ENCODE results near the gene NRXN3. TPM values are rescaled to one million over a fixed set of nuclear protein-coding genes. Genes with fewer than 3 reads are reported as not detected.
A peak's percentile ranks its signal among the peaks of the same experiment; 100 is the strongest.

NRXN3 gene
- total RNA-seq, 4 donors from 2014 or later = 0.19 to 1.4 (median 0.40) TPM

- DNase-seq (ENCODE audit: low spot score) = no peak
- TF ChIP-seq, protein P1, sequence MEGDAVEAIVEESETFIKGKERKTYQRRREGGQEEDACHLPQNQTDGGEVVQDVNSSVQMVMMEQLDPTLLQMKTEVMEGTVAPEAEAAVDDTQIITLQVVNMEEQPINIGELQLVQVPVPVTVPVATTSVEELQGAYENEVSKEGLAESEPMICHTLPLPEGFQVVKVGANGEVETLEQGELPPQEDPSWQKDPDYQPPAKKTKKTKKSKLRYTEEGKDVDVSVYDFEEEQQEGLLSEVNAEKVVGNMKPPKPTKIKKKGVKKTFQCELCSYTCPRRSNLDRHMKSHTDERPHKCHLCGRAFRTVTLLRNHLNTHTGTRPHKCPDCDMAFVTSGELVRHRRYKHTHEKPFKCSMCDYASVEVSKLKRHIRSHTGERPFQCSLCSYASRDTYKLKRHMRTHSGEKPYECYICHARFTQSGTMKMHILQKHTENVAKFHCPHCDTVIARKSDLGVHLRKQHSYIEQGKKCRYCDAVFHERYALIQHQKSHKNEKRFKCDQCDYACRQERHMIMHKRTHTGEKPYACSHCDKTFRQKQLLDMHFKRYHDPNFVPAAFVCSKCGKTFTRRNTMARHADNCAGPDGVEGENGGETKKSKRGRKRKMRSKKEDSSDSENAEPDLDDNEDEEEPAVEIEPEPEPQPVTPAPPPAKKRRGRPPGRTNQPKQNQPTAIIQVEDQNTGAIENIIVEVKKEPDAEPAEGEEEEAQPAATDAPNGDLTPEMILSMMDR (IDR thresholded peaks at IDR 0.05) = no peak
- peak; percentile 99 for ATAC-seq (ENCODE audit: low FRiP score)
Observed at GRCh38 chr14:79369359-79370332, 1199.5 kb downstream of the NRXN3 start.

- no peak for ATAC-seq (ENCODE audit: low FRiP score)
- no peak for DNase-seq (ENCODE audit: low spot score)
- TF ChIP-seq, protein P1 (IDR thresholded peaks at IDR 0.05) = no peak
Observed at GRCh38 chr14:79370969-79371368, 1200.8 kb downstream of the NRXN3 start.

DNA sequence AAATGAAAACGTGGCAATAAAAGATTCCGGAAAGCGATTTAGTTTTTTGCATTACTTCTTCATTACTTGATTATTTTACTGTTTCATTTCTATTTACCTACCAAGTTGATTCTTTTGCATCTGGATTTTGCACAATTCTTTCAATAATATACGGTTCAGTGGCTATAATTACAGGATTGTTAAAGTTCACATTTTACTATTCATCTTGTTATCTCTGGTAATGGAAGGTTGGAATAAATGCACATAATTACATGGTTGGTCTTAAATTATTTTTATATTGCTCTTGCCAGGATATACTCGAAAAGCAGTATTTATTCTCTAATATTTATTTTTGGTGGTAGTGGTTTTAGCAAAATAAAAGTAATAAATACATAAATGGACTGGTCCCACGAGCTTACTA is 1203.3 kb downstream of the NRXN3 start:
- no peak for DNase-seq (ENCODE audit: low spot score)
- ATAC-seq (ENCODE audit: low FRiP score) = no peak
- TF ChIP-seq, protein P1 (IDR thresholded peaks at IDR 0.05) = no peak

- DNase-seq (ENCODE audit: low spot score) = no peak
- TF ChIP-seq, protein P1 (IDR thresholded peaks at IDR 0.05) = no peak
- ATAC-seq (ENCODE audit: low FRiP score) = no peak
Observed at GRCh38 chr14:79375356-79375755, 1205.2 kb downstream of the NRXN3 start.

DNA sequence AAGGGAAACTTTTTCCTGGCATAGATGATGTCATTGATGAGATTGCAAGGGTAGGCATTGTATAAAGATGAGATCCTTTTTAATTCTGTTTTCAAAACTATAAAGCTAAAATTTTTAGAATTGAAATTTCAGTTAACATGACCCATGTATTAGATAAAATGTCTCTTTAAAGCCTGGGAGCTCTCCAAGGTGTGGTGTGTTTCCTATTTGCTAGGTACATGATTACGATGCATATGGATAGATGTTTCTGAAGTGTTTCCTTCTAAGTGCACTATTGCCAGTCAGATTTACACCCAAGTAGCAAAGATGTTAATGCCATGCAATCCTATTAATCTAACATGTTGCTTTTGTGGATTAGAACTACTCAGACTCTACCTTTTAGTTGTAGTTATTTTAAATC is 1206.4 kb downstream of the NRXN3 start:
- ATAC-seq (ENCODE audit: low FRiP score) (no peak), DNase-seq (ENCODE audit: low spot score) (no peak)
- TF ChIP-seq, protein P1 (IDR thresholded peaks at IDR 0.05) = no peak

DNA sequence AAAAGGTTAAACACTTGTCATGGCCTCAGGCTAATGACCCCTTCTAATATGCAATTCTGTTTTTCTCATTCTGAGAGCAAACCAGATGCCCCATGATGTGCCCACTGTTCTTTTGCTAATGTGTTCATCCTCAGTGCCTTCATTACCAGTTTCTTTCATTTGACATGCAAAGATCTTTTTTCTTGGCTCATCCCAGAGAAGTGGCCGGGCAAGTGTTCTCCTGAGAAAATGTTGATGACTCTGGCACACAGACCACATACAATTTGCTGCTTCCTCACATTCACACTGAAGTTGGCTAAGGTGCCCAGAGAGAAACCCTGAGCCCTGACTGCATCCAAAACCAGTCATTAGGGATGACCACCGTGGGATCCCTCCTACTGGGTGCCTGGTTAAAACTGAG is 1207.8 kb downstream of the NRXN3 start:
- ATAC-seq (ENCODE audit: low FRiP score) (no peak), DNase-seq (ENCODE audit: low spot score) (no peak)
- TF ChIP-seq, protein P1 (IDR thresholded peaks at IDR 0.05) = no peak

- ATAC-seq (ENCODE audit: low FRiP score) (no peak), DNase-seq (ENCODE audit: low spot score) (no peak)
- TF ChIP-seq, protein P1 (IDR thresholded peaks at IDR 0.05) = no peak
Observed at GRCh38 chr14:79379266-79379665, 1209.1 kb downstream of the NRXN3 start.

Data from omental fat pad (tissue), 4 donors.